Activated CD8-positive, alpha-beta memory T cell treated with anti-CD3 and anti-CD28 coated beads, Interleukin-2, amount 10 ng/mL, durations not matched to agents 7 days and 5 days (primary cell): ENCODE results near the gene ZNF22. TPM values are rescaled to one million over a fixed set of nuclear protein-coding genes. Genes with fewer than 3 reads are reported as not detected.

Experiments
- ATAC-seq: fragments of 150-1000 bp; cut with Tn5 transposase; one replicate; pipeline ENCODE4 v1.10.0; 2021; ENCODE audit warnings: moderate library complexity
- CTCF ChIA-PET: fragments of 350-600 bp; sonication (Branson Sonifier 250); formaldehyde crosslinking; loops from one replicate; lab custom pipeline; 2021; ENCODE audit warnings: antibody characterized with exemption; lab: Charles Lee
- DNase-seq: peaks from one replicate; pipeline ENCODE4 v3.0.0-alpha.2; 2020
- H3K27ac Mint-ChIP-seq: one replicate; pipeline ENCODE4 v1.8.0; 2021; ENCODE audit warnings: mild to moderate bottlenecking, mixed read lengths
- H3K27me3 Mint-ChIP-seq: one replicate; pipeline ENCODE4 v1.8.0; 2021; ENCODE audit warnings: mixed read lengths
- H3K36me3 Mint-ChIP-seq: one replicate; pipeline ENCODE4 v1.8.0; 2021; ENCODE audit warnings: mild to moderate bottlenecking, mixed read lengths
- H3K4me1 Mint-ChIP-seq: one replicate; pipeline ENCODE4 v1.8.0; 2021; ENCODE audit warnings: mixed read lengths
- H3K4me3 Mint-ChIP-seq: one replicate; pipeline ENCODE4 v1.8.0; 2021; ENCODE audit warnings: mild to moderate bottlenecking, moderate library complexity, mixed read lengths
- H3K9me3 Mint-ChIP-seq: one replicate; pipeline ENCODE4 v1.8.0; 2022; ENCODE audit warnings: low read depth, mixed read lengths
- total RNA-seq, 2 experiments: library from RNA; stranded (reverse); gene quantifications; one replicate each; pipeline ENCODE4 v1.2.3, GENCODE V29; 2021

ZNF22 gene
- total RNA-seq, 2 experiments from 2014 or later, result 29.5 to 29.6 TPM

DNA sequence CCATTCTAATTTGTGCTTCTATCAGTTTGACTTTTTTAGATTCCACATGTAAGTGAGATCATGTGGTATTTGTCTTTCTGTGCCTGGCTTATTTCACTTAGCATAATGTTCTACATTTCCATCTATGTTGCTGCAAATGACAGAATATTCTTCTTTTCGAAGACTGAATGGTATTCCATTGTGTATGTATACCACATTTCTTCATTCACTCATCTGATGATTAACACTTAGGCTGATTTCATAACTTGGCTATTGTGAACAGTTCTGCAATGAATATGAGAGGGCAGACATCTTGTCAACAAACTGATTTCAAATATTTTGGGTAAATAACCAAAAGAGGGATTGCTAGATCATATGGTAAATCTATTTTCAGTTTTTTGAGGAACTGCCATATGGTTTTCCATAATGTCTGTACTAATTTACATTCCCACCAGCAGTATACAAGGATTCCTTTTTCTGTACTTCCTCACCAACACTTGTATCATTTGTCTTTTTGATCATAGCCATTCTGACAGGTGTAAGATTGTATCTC, 52.9 kb downstream of the ZNF22 start:
- Mint-ChIP-seq H3K27me3 (peaks cover 13% of the 10 kb centered on the region), H3K27ac (no peak overlapping the region), H3K4me1 (no peaks in the 10 kb centered on the region), H3K4me3 (no peak overlapping the region), H3K36me3 (no peaks in the 10 kb centered on the region), H3K9me3 (peaks cover 2% of the 10 kb centered on the region)
- no peak for ATAC-seq
- DNase-seq, result no peak
- CTCF ChIA-PET, result no interaction called here

Other genes with a start within 250 kb of the ZNF22 start
- gene TMEM72, start 89.6 kb upstream of the ZNF22 start, total RNA-seq, result not detected
- gene RASSF4, start 41.1 kb upstream of the ZNF22 start, total RNA-seq, result 1 to 10 TPM; 1.2 to 3.1 TPM
- gene DEPP1, start 22.1 kb upstream of the ZNF22 start, total RNA-seq, result under 1 TPM in 1 of 2 experiments, not detected in 1; 0.37 TPM